HUES48 (cell line): ENCODE measurements around the gene EGLN2.
"Not testable (repeated sequence)": the region's sequence is repeated elsewhere in the genome, so short reads cannot be mapped to it uniquely, and the experiment has no call there.

Source experiments
- H3K27ac ChIP-seq: one replicate; pipeline ENCODE4 v1.7.0; 2013; ENCODE audit warnings: low read depth, low read length, inconsistent platforms
- H3K27me3 ChIP-seq: 2 replicates; pipeline ENCODE4 v1.6.1; 2013; ENCODE audit warnings: mild to moderate bottlenecking, low read length; ENCODE audit not compliant: control insufficient read depth, insufficient read depth
- H3K36me3 ChIP-seq: 2 replicates; pipeline ENCODE4 v1.6.1; 2013; ENCODE audit warnings: low read length; ENCODE audit not compliant: control insufficient read depth, insufficient read depth
- H3K4me1 ChIP-seq: 2 replicates; pipeline ENCODE4 v1.6.1; 2013; ENCODE audit warnings: mild to moderate bottlenecking, low read length; ENCODE audit not compliant: control insufficient read depth, insufficient read depth
- H3K4me3 ChIP-seq: 2 replicates; pipeline ENCODE4 v1.5.1; 2013; ENCODE audit warnings: mild to moderate bottlenecking, low read depth, low read length
- H3K9ac ChIP-seq: 2 replicates; pipeline ENCODE4 v1.6.1; 2013; ENCODE audit warnings: mild to moderate bottlenecking, low read depth, low read length, moderate library complexity
- H3K9me3 ChIP-seq: 2 replicates; pipeline ENCODE4 v1.6.1; 2013; ENCODE audit warnings: low read length; ENCODE audit not compliant: control insufficient read depth, insufficient read depth

Gene EGLN2

DNA sequence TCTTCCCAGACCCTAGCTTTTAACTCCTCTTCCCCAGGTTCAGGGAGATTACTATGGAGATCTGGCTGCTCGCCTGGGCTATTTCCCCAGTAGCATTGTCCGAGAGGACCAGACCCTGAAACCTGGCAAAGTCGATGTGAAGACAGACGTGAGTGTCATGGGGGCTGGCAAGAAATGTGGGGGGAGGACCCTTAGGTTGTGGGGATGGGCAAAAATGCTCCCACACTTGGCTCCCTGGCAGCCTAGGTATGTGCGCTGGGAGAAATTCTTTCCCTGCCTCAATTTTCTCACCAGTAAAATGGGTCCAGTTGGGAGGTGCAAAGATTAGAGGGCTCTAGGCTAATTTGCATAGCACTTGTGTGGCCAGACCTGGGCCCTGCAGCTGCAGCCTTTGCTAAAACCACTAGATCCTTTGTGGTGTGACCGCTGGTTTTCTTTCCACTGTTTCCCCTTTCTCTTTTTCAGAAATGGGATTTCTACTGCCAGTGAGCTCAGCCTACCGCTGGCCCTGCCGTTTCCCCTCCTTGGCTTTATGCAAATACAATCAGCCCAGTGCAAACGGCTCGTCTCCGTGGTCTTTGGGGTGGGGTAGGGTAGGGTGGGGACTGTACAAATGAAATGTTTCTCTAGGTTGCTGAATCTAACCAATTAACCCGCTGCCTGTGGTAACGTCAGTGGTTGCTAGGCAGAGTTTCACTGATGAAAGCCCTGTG lies 21.9 kb upstream of the EGLN2 start:
- peaks cover 14% of the 10 kb centered on the region for H3K4me1 ChIP-seq
- no peaks in the 10 kb centered on the region for H3K9me3 ChIP-seq
- H3K36me3 ChIP-seq, result no peaks in the 10 kb centered on the region
- no peaks in the 10 kb centered on the region for H3K27me3 ChIP-seq
- peak overlapping the region; percentile 82 for H3K4me3 ChIP-seq
- H3K27ac ChIP-seq, result peak overlapping the region; percentile 100
- H3K9ac ChIP-seq, result peak overlapping the region; percentile 93

DNA sequence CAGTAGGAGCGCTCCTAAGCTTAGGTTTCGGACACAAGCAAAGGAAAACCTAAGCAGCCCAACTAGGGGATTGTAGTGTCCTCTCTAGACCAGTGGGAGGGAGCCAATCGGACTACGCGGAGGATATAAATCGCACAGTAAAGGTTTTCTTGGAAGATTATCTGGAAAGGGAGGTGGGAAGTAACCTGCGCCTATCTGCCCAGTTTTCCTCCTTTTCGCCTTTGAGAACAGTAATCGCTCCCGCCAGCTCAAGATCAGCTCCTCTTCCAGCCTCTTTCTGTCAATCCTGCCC lies 21.4 kb upstream of the EGLN2 start:
- Histone ChIP-seq H3K27me3 (no peaks in the 10 kb centered on the region), H3K9ac (peak overlapping the region; percentile 93), H3K36me3 (no peaks in the 10 kb centered on the region), H3K4me3 (peak overlapping the region; percentile 82), H3K9me3 (no peaks in the 10 kb centered on the region), H3K27ac (peak overlapping the region; percentile 100), H3K4me1 (peaks cover 14% of the 10 kb centered on the region)

DNA sequence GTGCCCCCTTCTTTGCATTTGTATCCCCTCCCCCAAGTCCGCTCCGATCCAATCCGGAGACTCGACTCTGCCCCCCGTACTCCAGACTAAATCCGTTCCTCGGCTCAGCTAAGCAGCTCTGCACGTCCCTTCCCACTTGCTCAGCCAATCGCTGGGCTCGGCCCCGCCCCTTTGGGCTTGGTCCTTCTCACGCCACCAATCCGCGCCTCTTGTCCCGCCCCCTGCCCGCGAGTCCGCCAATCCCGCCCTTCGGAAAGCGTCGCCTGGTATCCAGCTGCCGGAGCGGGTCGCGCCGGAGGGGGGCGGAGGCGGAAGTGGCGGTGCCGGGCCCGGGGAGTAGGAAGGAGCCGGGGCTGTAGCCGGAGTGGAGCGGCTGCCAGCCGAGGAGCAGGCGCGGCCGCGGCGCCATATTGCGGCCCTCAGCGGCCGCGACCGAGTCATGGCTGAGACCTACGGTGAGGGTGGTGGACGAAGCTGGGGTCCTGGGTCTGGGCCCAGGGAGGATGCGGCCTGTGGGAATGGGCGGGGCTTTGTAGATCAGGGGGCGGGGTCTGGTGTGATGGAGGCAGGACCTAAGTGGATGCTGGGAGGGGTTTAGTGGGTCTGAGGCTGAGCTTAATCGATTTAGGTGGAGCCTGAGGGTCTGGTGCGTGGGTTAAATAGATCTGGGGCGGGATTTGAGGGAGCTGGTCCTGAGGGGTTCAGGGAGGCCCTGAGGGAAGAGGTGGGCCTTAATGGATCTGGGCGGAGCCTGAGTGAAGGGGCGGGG lies 20.9 kb upstream of the EGLN2 start, which contains the start of gene RAB4B:
Gene RAB4B (plus strand): TSS at position 311 of the 769 bp plus-strand sequence. CDS start 129 bp downstream, at position 440.
- Histone ChIP-seq H3K27me3 (no peaks in the 10 kb centered on the region), H3K4me3 (peak within 1 kb of the TSS; percentile 91), H3K9me3 (no peaks in the 10 kb centered on the region), H3K9ac (peak within 1 kb of the TSS; percentile 93), H3K36me3 (no peaks in the 10 kb centered on the region), H3K4me1 (peaks cover 14% of the 10 kb centered on the region), H3K27ac (peak within 1 kb of the TSS; percentile 100)

DNA sequence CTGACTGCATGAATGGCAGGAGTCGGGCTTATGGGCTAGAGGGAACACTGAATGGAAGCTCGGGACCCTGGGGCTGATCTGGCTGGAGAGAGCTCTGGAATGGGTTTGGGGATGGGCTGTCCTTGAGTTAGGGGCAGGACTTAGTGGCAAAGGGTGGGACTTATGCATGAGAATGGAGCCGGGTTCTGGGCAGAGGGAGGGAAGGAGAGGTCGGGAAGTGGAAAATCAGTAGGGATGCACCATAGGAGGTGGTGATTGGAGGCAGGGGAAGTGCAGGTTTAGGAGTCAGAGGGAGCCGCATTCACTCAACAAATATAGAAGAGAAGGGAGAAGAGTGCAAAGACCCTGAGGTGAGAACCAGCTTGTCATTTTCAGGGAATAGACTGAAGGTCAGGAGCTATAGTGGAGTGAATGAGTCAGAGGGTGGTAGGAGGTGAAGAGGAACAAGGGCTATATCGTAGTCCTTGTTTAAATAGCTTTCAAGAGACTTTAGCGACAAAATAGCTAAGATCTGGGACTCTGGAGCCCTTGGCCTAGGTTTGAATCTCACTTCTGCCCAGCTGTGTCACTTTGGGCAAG lies 20.2 kb upstream of the EGLN2 start:
- Histone ChIP-seq H3K4me1 (peaks cover 14% of the 10 kb centered on the region), H3K9ac (0 out of 2 replicates have a peak overlapping the region, but pooled peaks have one; percentile 22), H3K27me3 (no peaks in the 10 kb centered on the region)

DNA sequence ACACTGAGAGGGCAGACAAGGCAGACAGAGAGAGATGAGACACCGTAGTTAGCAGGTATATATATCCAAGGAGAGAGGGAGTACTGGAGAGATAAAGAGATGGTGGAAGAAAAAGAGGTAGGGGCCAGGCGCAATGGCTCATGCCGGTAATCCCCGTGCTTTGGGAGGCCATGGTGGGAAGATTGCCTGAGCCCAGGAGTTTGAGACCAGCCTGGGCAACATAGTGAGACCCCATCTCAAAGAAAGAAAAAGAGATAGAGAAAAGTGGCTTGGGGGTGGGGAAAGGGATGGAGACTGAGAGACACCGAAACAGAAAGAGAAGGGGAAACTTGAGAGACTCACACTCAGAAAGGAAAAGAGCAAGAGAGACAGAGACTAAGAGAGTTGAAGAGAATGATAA lies 18.4 kb upstream of the EGLN2 start:
- Histone ChIP-seq H3K4me3 (no peak overlapping the region), H3K9me3 (no peaks in the 10 kb centered on the region), H3K4me1 (peaks cover 14% of the 10 kb centered on the region), H3K36me3 (no peaks in the 10 kb centered on the region), H3K27me3 (no peaks in the 10 kb centered on the region), H3K27ac (no peak overlapping the region), H3K9ac (no peak overlapping the region)

More for the DNA sequence above, 20.2 kb upstream of the EGLN2 start:
- Histone ChIP-seq H3K36me3 (no peaks in the 10 kb centered on the region), H3K4me3 (peak overlapping the region; percentile 91), H3K9me3 (no peaks in the 10 kb centered on the region), H3K27ac (peak overlapping the region; percentile 100)

DNA sequence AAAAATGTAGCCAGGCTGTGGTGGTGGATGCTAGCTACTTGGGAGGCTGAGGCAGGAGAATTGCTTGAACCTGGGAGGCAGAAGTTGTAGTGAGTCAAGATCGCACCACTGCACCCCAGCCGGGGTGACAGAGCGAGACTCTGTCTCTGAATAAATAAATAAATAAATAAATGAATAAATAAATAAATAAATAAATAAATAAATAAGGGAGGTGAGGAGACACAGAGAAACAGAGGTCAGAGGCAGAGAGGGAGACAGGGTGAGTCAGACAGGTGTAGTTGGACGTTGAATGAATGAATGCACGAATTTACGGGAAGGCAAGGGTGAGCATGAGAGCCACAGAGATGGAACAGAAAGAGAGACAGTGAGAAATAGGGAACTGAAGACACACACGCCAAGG lies 17.9 kb upstream of the EGLN2 start:
- Histone ChIP-seq H3K9me3 (no peaks in the 10 kb centered on the region), H3K4me1 (peaks cover 14% of the 10 kb centered on the region), H3K4me3 (no peak overlapping the region), H3K9ac (no peak overlapping the region), H3K27me3 (no peaks in the 10 kb centered on the region), H3K36me3 (no peaks in the 10 kb centered on the region), H3K27ac (no peak overlapping the region)

DNA sequence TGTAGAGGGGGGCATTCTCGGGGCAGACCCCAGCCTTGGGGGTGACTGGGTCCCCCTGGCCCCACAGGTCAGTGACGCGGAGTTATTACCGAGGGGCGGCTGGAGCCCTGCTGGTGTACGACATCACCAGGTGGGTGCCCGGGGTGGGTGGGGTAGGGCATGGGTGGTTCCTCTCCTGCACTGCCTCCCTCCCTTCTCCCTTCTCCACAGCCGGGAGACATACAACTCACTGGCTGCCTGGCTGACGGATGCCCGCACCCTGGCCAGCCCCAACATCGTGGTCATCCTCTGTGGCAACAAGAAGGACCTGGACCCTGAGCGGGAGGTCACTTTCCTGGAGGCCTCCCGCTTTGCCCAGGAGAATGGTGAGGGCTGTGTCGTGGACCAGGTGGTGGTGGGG lies 15.3 kb upstream of the EGLN2 start:
- Histone ChIP-seq H3K27ac (no peak overlapping the region), H3K27me3 (no peaks in the 10 kb centered on the region), H3K9me3 (no peaks in the 10 kb centered on the region), H3K4me1 (peaks cover 9% of the 10 kb centered on the region; the same call in 1 of the 2 replicates), H3K36me3 (no peaks in the 10 kb centered on the region), H3K4me3 (no peak overlapping the region), H3K9ac (no peak overlapping the region)

DNA sequence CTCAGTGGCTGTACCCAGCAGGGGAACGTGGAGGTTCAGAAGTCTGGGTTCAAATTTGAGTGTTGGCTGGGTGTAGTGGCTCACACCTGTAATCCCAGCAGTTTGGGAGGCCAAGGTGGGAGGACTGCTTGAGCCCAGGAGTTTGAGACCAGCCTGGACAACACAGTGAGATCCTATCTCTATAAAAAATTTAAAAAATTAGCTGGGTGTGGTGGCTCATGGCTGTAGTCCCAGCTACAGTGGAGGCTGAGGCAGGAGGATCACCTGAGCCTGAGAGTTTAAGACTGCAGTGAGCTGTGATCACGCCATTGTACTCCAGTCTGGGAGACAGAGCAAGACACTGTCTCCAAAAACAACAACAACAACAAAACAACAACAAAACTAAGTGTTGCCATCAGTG lies 14.8 kb upstream of the EGLN2 start:
- not testable (repeated sequence) for H3K4me1 ChIP-seq, H3K36me3 ChIP-seq, H3K27ac ChIP-seq, H3K4me3 ChIP-seq, H3K9ac ChIP-seq, H3K9me3 ChIP-seq, H3K27me3 ChIP-seq

DNA sequence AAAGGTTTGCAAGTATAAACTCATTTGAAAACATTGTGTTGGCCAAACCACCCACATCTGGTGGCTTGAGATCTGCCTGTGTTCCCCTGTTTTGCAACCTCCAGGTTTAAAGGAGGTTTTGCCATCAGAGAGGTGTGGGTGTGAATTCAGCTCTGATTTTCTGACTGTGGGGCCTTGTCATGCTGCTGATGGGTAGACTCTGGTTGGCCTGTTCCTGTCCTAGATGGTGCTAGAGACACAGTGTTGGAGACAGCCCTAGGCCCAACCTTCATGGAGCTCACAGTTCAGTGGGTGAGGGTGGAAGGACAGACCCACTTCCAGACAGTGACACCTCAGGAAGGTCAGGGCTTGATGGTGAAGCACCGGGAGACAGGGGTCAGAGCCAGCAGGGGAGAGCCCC lies 13.5 kb upstream of the EGLN2 start:
- no peaks in the 10 kb centered on the region for H3K9me3 ChIP-seq
- H3K4me1 ChIP-seq, result no peaks in the 10 kb centered on the region
- no peaks in the 10 kb centered on the region for H3K27me3 ChIP-seq
- H3K36me3 ChIP-seq, result peaks cover 3% of the 10 kb centered on the region; the same call in 1 of the 2 replicates
- no peak overlapping the region for H3K9ac ChIP-seq
- H3K4me3 ChIP-seq, result no peak overlapping the region
- H3K27ac ChIP-seq, result no peak overlapping the region

DNA sequence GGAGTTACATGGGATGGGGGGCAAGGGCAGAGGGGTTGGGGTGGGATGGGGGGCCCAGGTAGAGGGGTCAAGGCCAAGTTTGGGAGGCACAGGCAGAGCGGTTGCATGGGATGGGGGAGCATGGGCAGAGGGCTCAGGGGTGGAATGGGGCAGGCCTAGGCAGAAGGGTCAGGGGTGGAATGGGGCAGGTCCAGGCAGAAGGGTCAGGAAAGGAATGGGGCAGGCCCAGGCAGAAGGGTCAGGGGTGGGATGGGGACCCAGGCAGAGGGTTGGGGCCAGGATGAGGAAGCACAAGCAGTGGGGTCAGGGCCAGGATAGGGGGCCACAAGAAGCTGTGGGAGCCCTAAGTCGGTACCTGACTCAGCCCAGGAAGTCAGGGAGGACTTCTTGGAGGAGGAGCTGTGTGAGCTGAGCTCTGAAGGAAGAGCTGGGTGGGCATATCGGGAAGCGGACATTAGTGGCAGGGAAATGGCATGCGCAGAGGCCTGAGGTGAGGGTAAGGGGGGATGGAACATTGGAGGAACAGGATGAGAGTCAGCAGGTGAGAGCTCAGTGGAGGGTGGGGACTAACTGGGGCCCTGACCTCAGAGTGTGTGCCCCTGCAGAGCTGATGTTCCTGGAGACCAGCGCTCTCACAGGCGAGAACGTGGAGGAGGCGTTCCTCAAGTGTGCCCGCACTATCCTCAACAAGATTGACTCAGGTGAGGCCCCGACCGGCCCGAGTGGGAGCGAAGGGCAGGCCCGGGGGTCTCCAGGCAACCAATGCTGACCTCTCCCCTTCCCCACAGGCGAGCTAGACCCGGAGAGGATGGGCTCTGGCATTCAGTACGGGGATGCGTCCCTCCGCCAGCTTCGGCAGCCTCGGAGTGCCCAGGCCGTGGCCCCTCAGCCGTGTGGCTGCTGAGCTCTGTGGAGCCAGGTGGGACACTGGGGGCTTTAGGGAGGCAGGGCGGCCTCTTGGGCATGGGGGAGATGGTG lies 12.6 kb upstream of the EGLN2 start:
- Histone ChIP-seq H3K4me1 (no peaks in the 10 kb centered on the region), H3K4me3 (no peak overlapping the region), H3K9ac (no peak overlapping the region), H3K36me3 (peaks cover 3% of the 10 kb centered on the region; the same call in 1 of the 2 replicates), H3K9me3 (no peaks in the 10 kb centered on the region), H3K27ac (no peak overlapping the region), H3K27me3 (no peaks in the 10 kb centered on the region)
